Measurements from ENCODE around the gene TSPAN32. TPM values are rescaled to one million over a fixed set of nuclear protein-coding genes. Genes with fewer than 3 reads are reported as not detected.

The TSPAN32 gene
- total RNA-seq, 1 experiment from 2014 or later: not detected

DNA sequence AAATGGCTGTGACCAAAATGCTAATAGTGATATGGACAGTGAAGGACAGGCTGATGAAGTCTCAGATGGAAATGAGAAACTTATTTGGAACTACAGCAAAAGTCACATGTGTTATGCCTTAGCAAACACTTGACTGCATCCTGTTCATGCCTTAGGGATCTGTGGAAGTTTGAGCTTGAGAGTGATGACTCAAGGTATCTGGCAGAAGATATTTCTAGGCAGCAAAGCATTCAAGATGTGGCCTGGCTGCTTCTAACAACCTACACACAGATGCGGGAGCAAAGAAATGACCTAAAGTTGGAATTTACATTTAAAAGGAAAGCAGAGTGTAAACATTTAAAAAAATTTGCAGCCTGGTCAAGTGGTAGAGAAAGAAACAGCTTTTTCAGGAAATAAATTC is 47.2 kb downstream of the TSPAN32 start:
- H3K4me1 ChIP-seq (ENCODE audit: control insufficient read depth in 1 of 2, insufficient read depth in 2 of 2, low read length in 2 of 2): no peaks in the 10 kb centered on the region
- H3K4me2 ChIP-seq (ENCODE audit: low read length): no peak overlapping the region
- ChIA-PET POLR2A (no interaction called here), RAD21 (ENCODE audit: low non-redundant PET in 1 of 2, low total read pairs in 2 of 2, uncharacterized antibody in 2 of 2, unreplicated experiment in 2 of 2) (no interaction called here), CTCF (no interaction called here)
- no peak overlapping the region for H3K27ac ChIP-seq (ENCODE audit: low read depth, low read length)
- ATAC-seq: no peak
- no peaks in the 10 kb centered on the region for H3K79me2 ChIP-seq (ENCODE audit: insufficient read depth, low read length)
- H4K20me1 ChIP-seq (ENCODE audit: insufficient read depth): no peaks in the 10 kb centered on the region
- TF ChIP-seq CBX3 (IDR thresholded peaks at IDR 0.05; ENCODE audit: low read depth) (no peak), POLR2A (IDR thresholded peaks at IDR 0.05; ENCODE audit: borderline replicate concordance, extremely low read depth, insufficient read depth, insufficient read length) (no peak), EZH2 (IDR thresholded peaks at IDR 0.05) (no peak), POLR2AphosphoS5 (IDR thresholded peaks at IDR 0.05; ENCODE audit: low read depth, low read length) (no peak), CEBPB (IDR thresholded peaks at IDR 0.05; ENCODE audit: low read depth) (no peak), FOSL1 (IDR thresholded peaks at IDR 0.05; ENCODE audit: low read depth) (no peak), ZFX (IDR thresholded peaks at IDR 0.05) (no peak)
- TF ChIP-seq, protein P1, sequence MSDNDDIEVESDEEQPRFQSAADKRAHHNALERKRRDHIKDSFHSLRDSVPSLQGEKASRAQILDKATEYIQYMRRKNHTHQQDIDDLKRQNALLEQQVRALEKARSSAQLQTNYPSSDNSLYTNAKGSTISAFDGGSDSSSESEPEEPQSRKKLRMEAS (IDR thresholded peaks at IDR 0.05): no peak
- no peaks in the 10 kb centered on the region for H3K9me2 ChIP-seq (ENCODE audit: insufficient read depth)
- no peak overlapping the region for H3K9ac ChIP-seq (ENCODE audit: low read length)
- peaks cover 3% of the 10 kb centered on the region; the same call in 1 of the 2 replicates for H3K27me3 ChIP-seq (ENCODE audit: insufficient read depth, low read length)
- no peak for DNase-seq (ENCODE audit: low read depth, low spot score)
- intact Hi-C loops (cut with micrococcal nuclease): no loop called here
- H2AFZ ChIP-seq (ENCODE audit: low read depth, low read length, poor library complexity, severe bottlenecking): no peak overlapping the region
- BruUV-seq (replicated peaks): no TSS peak
- no peaks in the 10 kb centered on the region for H3K36me3 ChIP-seq (ENCODE audit: control insufficient read depth in 1 of 2, insufficient read depth in 2 of 2, low read length in 2 of 2)
- no peak overlapping the region for H3K4me3 ChIP-seq (replicated peaks in 1 of 2; ENCODE audit: low read depth in 1 of 2, low read length in 2 of 2)
- H3K9me3 ChIP-seq (ENCODE audit: control insufficient read depth in 1 of 2, insufficient read depth in 1 of 2, low read depth in 1 of 2, low read length in 2 of 2): no peaks in the 10 kb centered on the region

DNA sequence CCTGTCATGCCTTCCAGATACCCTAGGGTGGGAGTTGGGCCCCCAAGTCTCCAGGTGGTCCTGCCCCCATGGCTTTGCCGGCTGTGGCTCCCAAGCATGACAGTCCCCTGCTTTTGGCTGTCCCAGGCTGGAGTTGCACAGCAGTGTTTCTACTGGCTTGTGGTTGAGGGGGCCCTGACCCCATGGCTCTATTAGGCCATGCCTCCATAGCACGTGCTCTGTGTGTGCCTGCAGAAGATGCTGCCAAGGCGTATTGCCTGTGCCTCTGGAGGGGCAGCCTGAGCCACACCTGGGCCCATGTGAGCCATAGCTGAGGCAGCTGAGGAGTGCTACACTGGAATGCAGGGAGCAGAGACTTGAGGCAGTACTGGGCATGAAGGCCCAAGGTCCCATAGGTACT is 49.9 kb downstream of the TSPAN32 start:
- ChIA-PET CTCF (no interaction called here), POLR2A (interaction anchor here (1.4 kb wide), 1 partner anchor 25 kb away, joined by 4 read pairs; no protein-coding TSS in a partner anchor)
- intact Hi-C loops (cut with micrococcal nuclease): no loop called here
- TF ChIP-seq POLR2A (IDR thresholded peaks at IDR 0.05; ENCODE audit: borderline replicate concordance, extremely low read depth, insufficient read depth, insufficient read length): no peak
- TF ChIP-seq EZH2 (IDR thresholded peaks at IDR 0.05): no peak
- TF ChIP-seq, protein P2, sequence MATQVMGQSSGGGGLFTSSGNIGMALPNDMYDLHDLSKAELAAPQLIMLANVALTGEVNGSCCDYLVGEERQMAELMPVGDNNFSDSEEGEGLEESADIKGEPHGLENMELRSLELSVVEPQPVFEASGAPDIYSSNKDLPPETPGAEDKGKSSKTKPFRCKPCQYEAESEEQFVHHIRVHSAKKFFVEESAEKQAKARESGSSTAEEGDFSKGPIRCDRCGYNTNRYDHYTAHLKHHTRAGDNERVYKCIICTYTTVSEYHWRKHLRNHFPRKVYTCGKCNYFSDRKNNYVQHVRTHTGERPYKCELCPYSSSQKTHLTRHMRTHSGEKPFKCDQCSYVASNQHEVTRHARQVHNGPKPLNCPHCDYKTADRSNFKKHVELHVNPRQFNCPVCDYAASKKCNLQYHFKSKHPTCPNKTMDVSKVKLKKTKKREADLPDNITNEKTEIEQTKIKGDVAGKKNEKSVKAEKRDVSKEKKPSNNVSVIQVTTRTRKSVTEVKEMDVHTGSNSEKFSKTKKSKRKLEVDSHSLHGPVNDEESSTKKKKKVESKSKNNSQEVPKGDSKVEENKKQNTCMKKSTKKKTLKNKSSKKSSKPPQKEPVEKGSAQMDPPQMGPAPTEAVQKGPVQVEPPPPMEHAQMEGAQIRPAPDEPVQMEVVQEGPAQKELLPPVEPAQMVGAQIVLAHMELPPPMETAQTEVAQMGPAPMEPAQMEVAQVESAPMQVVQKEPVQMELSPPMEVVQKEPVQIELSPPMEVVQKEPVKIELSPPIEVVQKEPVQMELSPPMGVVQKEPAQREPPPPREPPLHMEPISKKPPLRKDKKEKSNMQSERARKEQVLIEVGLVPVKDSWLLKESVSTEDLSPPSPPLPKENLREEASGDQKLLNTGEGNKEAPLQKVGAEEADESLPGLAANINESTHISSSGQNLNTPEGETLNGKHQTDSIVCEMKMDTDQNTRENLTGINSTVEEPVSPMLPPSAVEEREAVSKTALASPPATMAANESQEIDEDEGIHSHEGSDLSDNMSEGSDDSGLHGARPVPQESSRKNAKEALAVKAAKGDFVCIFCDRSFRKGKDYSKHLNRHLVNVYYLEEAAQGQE (IDR thresholded peaks at IDR 0.05; ENCODE audit: low read depth): no peak
- TF ChIP-seq FOSL1 (IDR thresholded peaks at IDR 0.05; ENCODE audit: low read depth): no peak
- TF ChIP-seq RAD21 (IDR thresholded peaks at IDR 0.05; ENCODE audit: low read depth): no peak
- no peak for TF ChIP-seq JUND (IDR thresholded peaks at IDR 0.05)
- TF ChIP-seq, protein P3, sequence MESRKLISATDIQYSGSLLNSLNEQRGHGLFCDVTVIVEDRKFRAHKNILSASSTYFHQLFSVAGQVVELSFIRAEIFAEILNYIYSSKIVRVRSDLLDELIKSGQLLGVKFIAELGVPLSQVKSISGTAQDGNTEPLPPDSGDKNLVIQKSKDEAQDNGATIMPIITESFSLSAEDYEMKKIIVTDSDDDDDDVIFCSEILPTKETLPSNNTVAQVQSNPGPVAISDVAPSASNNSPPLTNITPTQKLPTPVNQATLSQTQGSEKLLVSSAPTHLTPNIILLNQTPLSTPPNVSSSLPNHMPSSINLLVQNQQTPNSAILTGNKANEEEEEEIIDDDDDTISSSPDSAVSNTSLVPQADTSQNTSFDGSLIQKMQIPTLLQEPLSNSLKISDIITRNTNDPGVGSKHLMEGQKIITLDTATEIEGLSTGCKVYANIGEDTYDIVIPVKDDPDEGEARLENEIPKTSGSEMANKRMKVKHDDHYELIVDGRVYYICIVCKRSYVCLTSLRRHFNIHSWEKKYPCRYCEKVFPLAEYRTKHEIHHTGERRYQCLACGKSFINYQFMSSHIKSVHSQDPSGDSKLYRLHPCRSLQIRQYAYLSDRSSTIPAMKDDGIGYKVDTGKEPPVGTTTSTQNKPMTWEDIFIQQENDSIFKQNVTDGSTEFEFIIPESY (IDR thresholded peaks at IDR 0.05; ENCODE audit: extremely low read depth, insufficient replicate concordance, low read length): no peak
- no peak for TF ChIP-seq EZH2phosphoT487 (IDR thresholded peaks at IDR 0.05; ENCODE audit: borderline replicate concordance)
- TF ChIP-seq, protein P4, sequence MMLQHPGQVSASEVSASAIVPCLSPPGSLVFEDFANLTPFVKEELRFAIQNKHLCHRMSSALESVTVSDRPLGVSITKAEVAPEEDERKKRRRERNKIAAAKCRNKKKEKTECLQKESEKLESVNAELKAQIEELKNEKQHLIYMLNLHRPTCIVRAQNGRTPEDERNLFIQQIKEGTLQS (IDR thresholded peaks at IDR 0.05): no peak
- no peak for TF ChIP-seq ZNF274 (IDR thresholded peaks at IDR 0.05; ENCODE audit: low read depth, low read length)
- TF ChIP-seq ZFX (IDR thresholded peaks at IDR 0.05): no peak
- TF ChIP-seq POLR2AphosphoS5 (IDR thresholded peaks at IDR 0.05; ENCODE audit: low read depth, low read length): no peak
- TF ChIP-seq SIN3A (IDR thresholded peaks at IDR 0.05; ENCODE audit: low read depth): no peak

More for the DNA sequence above, 49.9 kb downstream of the TSPAN32 start:
- no TSS peak for BruUV-seq (replicated peaks)
- Histone ChIP-seq H3K9me3 (ENCODE audit: control insufficient read depth in 1 of 2, insufficient read depth in 1 of 2, low read depth in 1 of 2, low read length in 2 of 2) (no peaks in the 10 kb centered on the region), H3K9ac (ENCODE audit: low read length) (no peak overlapping the region), H4K20me1 (ENCODE audit: insufficient read depth) (no peaks in the 10 kb centered on the region), H2AFZ (ENCODE audit: low read depth, low read length, poor library complexity, severe bottlenecking) (no peak overlapping the region), H3K27ac (ENCODE audit: low read depth, low read length) (no peak overlapping the region), H3K9me2 (ENCODE audit: insufficient read depth) (no peaks in the 10 kb centered on the region), H3K4me1 (ENCODE audit: control insufficient read depth in 1 of 2, insufficient read depth in 2 of 2, low read length in 2 of 2) (no peaks in the 10 kb centered on the region), H3K4me3 (replicated peaks in 1 of 2; ENCODE audit: low read depth in 1 of 2, low read length in 2 of 2) (no peak overlapping the region), H3K27me3 (ENCODE audit: insufficient read depth, low read length) (peaks cover 3% of the 10 kb centered on the region; the same call in 1 of the 2 replicates), H3K36me3 (ENCODE audit: control insufficient read depth in 1 of 2, insufficient read depth in 2 of 2, low read length in 2 of 2) (no peaks in the 10 kb centered on the region), H3K4me2 (ENCODE audit: low read length) (no peak overlapping the region), H3K79me2 (ENCODE audit: insufficient read depth, low read length) (no peaks in the 10 kb centered on the region)
- RAD21 ChIA-PET (ENCODE audit: low non-redundant PET in 1 of 2, low total read pairs in 2 of 2, uncharacterized antibody in 2 of 2, unreplicated experiment in 2 of 2): no interaction called here
- DNase-seq (ENCODE audit: low read depth, low spot score) (no peak), ATAC-seq (no peak)

Measured in HCT116 (cell line).